Skeletal muscle cell (primary cell): ENCODE results near the gene THSD4.

Experiments
- DNase-seq: peaks from one replicate; pipeline ENCODE4 v3.0.0-alpha.2; 2010; ENCODE audit warnings: low read depth
- H3K4me3 ChIP-seq: 2 replicates; pipeline ENCODE4 v1.5.1; 2011; ENCODE audit warnings: low read depth, mild to moderate bottlenecking, control low read depth, low read length, moderate library complexity

The THSD4 gene

GRCh38 chr15:71517751-71518150 is 402.5 kb downstream of the THSD4 start:
- H3K4me3 ChIP-seq = no peak overlapping the region
- no peak for DNase-seq

DNA sequence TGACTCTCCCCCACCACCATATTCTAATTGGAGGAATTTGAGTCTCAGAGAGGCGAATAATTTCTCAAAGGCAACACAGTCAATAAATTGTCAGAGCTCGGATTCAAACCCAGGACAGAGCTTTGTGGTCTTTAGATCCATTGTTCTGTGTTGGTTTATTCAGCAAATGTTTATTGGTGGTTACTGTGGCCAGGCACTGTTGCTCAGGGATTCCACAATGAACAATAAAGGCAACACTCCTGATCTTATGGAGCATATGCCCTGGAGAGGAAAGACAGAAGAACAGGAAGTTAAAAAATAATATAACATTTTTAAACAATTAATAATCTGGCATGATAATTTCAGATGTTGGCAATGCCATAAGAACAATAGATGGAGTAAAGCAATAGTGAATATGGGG is 403.4 kb downstream of the THSD4 start:
- DNase-seq = no peak
- H3K4me3 ChIP-seq = no peak overlapping the region

DNA sequence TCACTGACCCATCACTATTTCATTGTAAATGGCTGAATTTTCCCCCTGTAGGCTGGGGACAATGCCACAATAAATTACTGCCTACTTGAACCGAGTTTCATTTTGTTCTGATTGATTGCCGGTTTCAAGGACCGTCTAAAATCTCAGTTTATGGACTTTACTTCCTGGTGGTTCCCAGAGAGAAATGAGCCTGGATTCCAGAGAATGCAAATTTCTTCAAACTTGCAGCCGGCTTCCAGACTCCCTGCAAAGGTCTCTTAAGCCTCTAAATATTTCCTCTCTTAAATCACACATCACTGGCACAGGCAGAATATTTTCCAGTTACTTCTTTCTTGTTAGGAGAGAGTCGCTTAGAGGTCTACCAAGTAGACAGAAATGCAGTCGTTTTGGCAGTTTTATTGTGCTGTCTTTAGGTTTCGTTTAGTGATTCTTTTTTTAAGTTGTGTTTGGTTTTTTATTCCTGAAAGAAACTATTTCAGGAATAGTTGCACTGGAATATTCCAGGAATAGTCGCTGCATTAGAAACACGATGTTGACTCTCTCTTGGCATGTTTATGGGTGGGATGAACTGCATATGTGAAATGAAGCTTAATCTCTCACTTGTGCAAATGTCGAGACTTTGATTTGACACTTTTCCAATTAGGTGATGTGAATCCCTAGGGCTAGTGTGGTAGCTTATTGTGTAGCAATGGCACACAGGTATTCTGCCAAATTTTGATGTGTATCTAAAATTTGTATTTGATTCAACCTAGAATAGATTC is 411.0 kb downstream of the THSD4 start:
- H3K4me3 ChIP-seq = no peak overlapping the region
- DNase-seq = no peak

DNA sequence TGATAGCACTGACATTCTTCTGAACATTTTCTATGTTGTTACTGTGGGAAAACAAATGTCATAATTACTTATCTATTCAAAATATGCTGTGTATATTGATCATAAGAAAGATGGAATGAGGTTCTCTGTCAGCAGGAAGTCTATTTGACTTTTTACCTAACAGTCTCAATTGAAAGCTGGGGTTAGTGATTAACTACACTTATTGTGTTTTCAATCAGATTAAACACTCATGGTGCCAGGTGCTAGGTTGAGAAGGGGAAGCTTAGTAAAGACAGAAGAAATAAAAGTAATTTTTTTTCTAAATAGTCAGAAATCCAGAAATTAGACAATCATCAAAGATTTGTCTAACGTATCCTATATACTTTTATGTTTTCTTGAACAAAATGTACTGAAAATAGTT is 414.1 kb downstream of the THSD4 start:
- no peak overlapping the region for H3K4me3 ChIP-seq
- no peak for DNase-seq

- H3K4me3 ChIP-seq = no peak overlapping the region
- DNase-seq = no peak
These were observed 414.8 kb downstream of the THSD4 start for GRCh38 chr15:71530116-71530515.

GRCh38 chr15:71532994-71533393 is 417.7 kb downstream of the THSD4 start:
- DNase-seq = no peak
- no peak overlapping the region for H3K4me3 ChIP-seq

DNA sequence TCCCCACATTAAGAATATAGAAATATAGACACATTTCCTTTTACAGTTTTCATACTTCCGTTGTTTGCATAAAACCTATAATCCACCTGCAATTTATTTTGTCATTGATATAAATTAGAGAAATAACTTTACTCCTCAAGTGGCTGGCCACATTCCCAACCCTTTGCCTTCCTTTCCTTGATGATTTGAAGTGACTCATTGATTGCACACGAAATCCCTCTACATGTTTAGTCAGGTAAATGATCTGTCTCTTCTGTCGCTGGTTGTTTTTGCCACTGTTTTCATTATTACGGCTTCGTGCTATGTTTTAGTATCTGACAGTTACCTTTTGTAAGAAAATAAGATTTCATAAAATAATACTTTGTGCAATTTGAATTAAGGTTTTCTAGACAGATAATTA is 422.9 kb downstream of the THSD4 start:
- no peak overlapping the region for H3K4me3 ChIP-seq
- DNase-seq = no peak

GRCh38 chr15:71541746-71542145 is 426.5 kb downstream of the THSD4 start:
- DNase-seq = no peak

DNA sequence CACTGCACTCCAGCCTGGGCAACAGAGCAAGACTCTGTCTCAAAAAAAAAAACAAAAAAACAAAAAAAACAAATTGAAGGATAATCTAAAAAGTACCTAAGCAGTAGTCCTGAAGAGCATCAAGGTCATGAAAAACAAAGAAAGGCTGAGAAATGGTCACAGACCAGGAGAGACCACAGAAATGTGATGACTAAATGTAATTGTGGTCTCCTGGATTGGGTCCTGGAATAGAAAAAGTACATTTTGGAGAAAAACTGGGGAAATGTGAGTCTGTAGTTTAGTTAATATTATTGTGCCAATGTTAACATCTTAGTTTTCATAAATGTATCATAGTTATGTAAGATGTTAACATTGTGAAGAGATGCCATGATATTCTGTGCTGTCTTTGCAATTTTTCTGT is 427.6 kb downstream of the THSD4 start:
- no peak overlapping the region for H3K4me3 ChIP-seq
- DNase-seq = no peak

More at GRCh38 chr15:71541746-71542145, 426.5 kb downstream of the THSD4 start:
- H3K4me3 ChIP-seq = no peak overlapping the region

DNA sequence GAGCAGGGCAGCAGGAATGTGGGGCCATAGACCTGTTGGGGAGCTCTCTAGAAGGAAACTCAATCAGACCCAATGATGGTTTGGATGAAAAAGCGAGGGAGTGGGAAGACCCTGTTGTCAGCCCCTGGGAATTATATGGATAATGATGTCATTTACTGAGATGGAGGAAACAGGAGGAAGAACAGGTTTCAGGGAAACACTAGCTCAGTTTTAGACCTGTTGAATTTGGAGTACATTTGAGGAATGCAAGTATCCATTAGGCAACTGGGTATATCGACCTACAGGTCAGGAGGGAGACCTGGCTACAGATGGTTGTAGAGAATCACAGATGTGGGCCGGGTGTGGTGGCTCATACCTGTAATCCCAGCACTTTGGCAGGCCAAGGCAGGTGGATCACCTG is 428.1 kb downstream of the THSD4 start:
- no peak for DNase-seq
- no peak overlapping the region for H3K4me3 ChIP-seq

DNA sequence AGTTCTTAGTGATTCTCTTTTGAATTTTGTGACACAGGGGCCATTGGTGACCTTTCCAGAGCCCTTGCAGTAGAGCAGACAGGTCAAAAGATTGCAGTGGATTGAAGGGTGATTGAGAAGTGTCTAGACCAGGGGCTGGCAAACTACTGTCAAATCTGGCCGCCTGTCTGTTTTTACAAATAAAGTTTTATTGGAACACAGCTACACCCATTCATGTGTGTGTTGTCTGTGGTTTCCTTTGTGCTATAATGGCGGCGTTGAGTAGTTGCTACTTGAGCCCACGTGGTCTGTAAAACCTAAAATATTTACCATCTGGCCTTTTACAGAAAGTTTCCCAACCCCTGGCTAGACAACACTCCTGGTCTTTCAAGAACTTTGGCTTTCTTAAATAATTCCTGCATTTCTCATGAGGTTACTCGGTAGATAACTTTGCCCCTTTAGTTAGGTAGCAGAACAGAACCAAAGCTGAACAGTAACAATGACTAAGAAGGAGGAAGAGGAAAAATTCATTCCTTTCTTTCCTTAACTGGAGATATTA is 430.0 kb downstream of the THSD4 start:
- no peak overlapping the region for H3K4me3 ChIP-seq
- DNase-seq = no peak

GRCh38 chr15:71545923-71546322 is 430.7 kb downstream of the THSD4 start:
- no peak overlapping the region for H3K4me3 ChIP-seq
- DNase-seq = no peak

DNA sequence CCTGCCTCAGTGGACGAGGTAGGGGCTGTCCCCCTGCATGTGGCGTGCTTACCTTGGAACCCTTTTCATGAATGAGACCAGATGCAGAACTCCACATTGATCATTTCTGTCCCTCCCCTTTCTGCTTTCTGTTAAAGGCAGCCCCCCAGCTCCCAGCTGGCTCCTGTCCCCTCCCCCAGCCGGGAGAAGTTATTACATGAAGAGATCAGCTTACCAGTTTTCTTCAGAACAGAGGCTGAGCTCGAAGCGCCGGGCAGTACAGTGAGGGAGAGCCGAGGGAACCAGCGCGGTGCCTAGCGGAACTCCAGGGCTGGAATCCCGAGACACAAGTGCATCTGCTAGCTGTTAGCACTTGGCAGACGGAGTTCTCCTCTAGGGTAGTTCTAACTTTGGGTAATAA is 431.7 kb downstream of the THSD4 start:
- no peak overlapping the region for H3K4me3 ChIP-seq
- no peak for DNase-seq

DNA sequence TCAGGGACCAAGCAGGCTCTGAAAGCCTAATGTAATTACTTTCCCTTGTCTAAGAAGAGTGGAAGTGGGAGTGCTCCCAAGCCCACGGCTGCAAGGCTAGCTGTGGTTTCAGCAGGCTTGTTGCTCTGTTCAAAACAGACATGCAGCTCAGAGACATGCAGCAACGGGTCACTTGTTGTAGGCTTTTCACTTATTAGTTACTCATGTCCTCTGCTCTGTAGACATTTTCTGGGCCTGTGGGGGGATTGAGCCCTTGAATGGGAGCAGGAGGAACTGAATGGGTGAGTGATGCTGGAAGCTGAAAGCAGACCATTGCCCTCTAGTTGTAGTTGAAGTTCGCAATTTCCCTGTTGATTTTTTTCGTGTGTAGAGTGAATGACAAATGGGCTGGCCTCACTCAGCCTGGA is 433.1 kb downstream of the THSD4 start:
- H3K4me3 ChIP-seq = no peak overlapping the region
- no peak for DNase-seq

DNA sequence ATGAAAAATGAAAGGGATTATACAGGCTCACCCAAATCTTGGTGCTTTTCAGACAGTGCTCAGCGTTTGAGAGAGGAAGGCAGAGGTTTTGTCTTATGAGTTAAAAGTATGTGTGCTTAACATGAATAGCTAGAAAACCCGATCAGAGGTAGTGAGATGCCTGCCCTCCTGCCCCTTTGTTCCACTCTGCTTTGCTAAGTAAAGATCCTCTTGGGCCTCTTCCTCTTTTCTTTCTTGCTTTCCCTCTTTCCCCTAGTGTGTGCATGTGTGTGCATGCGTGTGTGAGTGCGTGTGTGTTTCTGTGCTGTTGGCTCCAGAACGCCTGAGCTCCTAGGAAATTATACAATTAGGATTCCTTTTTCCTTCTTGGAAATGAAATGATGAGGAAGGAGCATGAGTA is 433.8 kb downstream of the THSD4 start:
- DNase-seq = no peak
- no peak overlapping the region for H3K4me3 ChIP-seq

GRCh38 chr15:71549697-71550096 is 434.4 kb downstream of the THSD4 start:
- no peak for DNase-seq
- H3K4me3 ChIP-seq = no peak overlapping the region

GRCh38 chr15:71551566-71551965 is 436.3 kb downstream of the THSD4 start:
- no peak for DNase-seq
- H3K4me3 ChIP-seq = no peak overlapping the region

GRCh38 chr15:71559098-71559497 is 443.8 kb downstream of the THSD4 start:
- peak; percentile 43 for DNase-seq
- H3K4me3 ChIP-seq = no peak overlapping the region

GRCh38 chr15:71559616-71560015 is 444.3 kb downstream of the THSD4 start:
- no peak overlapping the region for H3K4me3 ChIP-seq
- no peak for DNase-seq

DNA sequence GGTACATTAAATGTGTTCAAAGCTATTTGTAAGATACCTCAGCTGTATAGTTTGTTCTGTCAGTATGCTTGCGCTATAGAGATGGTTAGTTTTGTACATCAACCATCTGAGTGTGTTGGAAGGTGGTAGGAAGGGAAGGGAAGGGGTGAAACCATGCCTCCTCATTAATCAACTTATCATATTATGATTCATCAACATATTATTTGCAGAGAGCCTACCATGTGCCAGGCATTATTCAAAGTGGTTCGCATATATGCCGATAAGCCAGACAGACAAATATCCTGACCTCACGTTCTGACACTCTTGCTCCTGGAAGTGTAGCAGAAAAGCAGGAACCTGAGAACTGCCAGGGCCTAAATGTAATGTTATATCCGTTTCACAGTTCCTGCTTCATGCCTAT is 447.0 kb downstream of the THSD4 start:
- DNase-seq = no peak
- H3K4me3 ChIP-seq = no peak overlapping the region

DNA sequence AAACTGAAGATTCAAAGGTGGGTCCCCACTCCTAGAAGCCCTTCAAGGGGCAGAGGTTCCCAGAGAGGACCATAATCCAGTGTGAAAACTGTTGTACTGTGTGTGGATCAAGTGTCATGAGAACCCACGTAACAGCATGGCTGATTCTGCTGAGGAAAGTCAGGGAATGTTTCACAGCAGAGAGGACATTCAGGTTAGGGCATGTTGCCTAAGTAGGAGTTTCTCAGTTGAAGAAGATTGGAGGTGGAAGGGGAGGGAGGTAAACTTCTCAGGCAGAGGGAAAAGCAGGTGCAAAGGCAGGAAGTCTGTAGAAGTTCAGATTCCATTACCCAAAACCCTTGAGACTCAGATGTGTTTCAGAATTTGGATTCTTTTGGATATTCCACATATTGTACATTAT is 448.9 kb downstream of the THSD4 start:
- no peak overlapping the region for H3K4me3 ChIP-seq
- no peak for DNase-seq
